OCI-LY7 (cell line): ENCODE results near the gene IFT27. TPM values are rescaled to one million over a fixed set of nuclear protein-coding genes. Genes with fewer than 3 reads are reported as not detected.

Experiments
- BruUV-seq: library from RNA; stranded (reverse); fragments of 400-500 nt; replicated peaks from 2 replicates; lab custom pipeline; 2021; lab: Mats Ljungman, UMichigan
- CTCF ChIA-PET: fragments of 300-600 bp; sonication (Branson Sonifier 250); formaldehyde crosslinking; loops from one replicate; lab custom pipeline; 2022; ENCODE audit warnings: antibody characterized with exemption; ENCODE audit not compliant: unreplicated experiment; lab: Charles Lee
- POLR2A ChIA-PET: fragments of 300-600 bp; sonication (Branson Sonifier 250); formaldehyde crosslinking; loops from one replicate; lab custom pipeline; 2022; ENCODE audit warnings: antibody characterized with exemption; lab: Charles Lee
- DNase-seq: peaks from one replicate; pipeline ENCODE4 v3.0.0-alpha.2; 2015; ENCODE audit warnings: low spot score
- H2AFZ ChIP-seq: fragments of 200-600 bp; sonication (generic), shearing (Covaris generic); 2 replicates; pipeline ENCODE4 v1.6.1; 2014; ENCODE audit warnings: mild to moderate bottlenecking, antibody characterized with exemption, low read length, moderate library complexity
- H3K27ac ChIP-seq: fragments of 200-600 bp; sonication (generic); 2 replicates; pipeline ENCODE4 v1.5.1; 2014; ENCODE audit warnings: mixed run types, low read depth, mild to moderate bottlenecking, moderate library complexity, low read length, inconsistent platforms; ENCODE audit not compliant: poor library complexity, severe bottlenecking
- H3K36me3 ChIP-seq: fragments of 200-600 bp; sonication (generic); 2 replicates; pipeline ENCODE4 v1.6.1; 2014; ENCODE audit warnings: mild to moderate bottlenecking, antibody characterized with exemption, low read length, moderate library complexity, mixed read lengths; ENCODE audit not compliant: insufficient read depth
- H3K4me1 ChIP-seq: fragments of 200-600 bp; sonication (generic); 2 replicates; pipeline ENCODE4 v1.5.1; 2014; ENCODE audit warnings: mild to moderate bottlenecking, low read length; ENCODE audit not compliant: insufficient read depth, poor library complexity, severe bottlenecking
- H3K4me2 ChIP-seq: fragments of 200-600 bp; sonication (generic); 2 replicates; pipeline ENCODE4 v1.6.1; 2014; ENCODE audit warnings: mild to moderate bottlenecking, low read length
- H3K4me3 ChIP-seq: fragments of 200-600 bp; sonication (generic); 2 replicates; pipeline ENCODE4 v1.5.1; 2014; ENCODE audit warnings: mild to moderate bottlenecking, low read depth, low read length; ENCODE audit not compliant: poor library complexity, severe bottlenecking
- H3K79me2 ChIP-seq: fragments of 200-600 bp; sonication (generic); 2 replicates; pipeline ENCODE4 v1.6.1; 2016; ENCODE audit warnings: low read depth, mild to moderate bottlenecking, low read length, moderate library complexity, mixed read lengths; ENCODE audit not compliant: insufficient read depth
- H3K9me2 ChIP-seq: fragments of 200-600 bp; sonication (generic); 2 replicates; pipeline ENCODE4 v1.6.1; 2016; ENCODE audit warnings: mild to moderate bottlenecking, low read length, mixed read lengths; ENCODE audit not compliant: insufficient read depth
- H3K9me3 ChIP-seq: fragments of 200-600 bp; sonication (generic); 2 replicates; pipeline ENCODE4 v1.6.1; 2014; ENCODE audit warnings: mild to moderate bottlenecking, mixed run types, low read length, mixed read lengths
- H4K20me1 ChIP-seq: fragments of 200-600 bp; sonication (generic); 2 replicates; pipeline ENCODE4 v1.6.1; 2014; ENCODE audit warnings: mild to moderate bottlenecking, antibody characterized with exemption, low read length, moderate library complexity, mixed read lengths; ENCODE audit not compliant: insufficient read depth
- EZH2phosphoT487 ChIP-seq: fragments of 200-600 bp; sonication (generic); IDR thresholded peaks from 2 replicates; pipeline ENCODE4 v1.6.1; 2018; ENCODE audit warnings: low read depth, borderline replicate concordance, mild to moderate bottlenecking, mixed run types, antibody characterized with exemption, low read length, moderate library complexity, mixed read lengths
- intact Hi-C: fragments of 100-400 bp; cut with micrococcal nuclease; formaldehyde crosslinking; loops from one replicate; pipeline ENCODE4 v1.10.0; 2022; ENCODE audit not compliant: unreplicated experiment
- total RNA-seq, 2 experiments: library from RNA; depleted of rRNA in 1 of 2; stranded (reverse); fragments of >200 nt in 1 of 2; shearing (Covaris generic) in 1 of 2; gene quantifications; 2 replicates each; pipeline ENCODE4 v1.2.3, GENCODE V29; 2014 to 2022
- TF ChIP-seq, protein P1 (sequence below): fragments of 200-600 bp; sonication (generic); conservative IDR thresholded peaks from 2 replicates; pipeline ENCODE4 v1.5.1; 2014; ENCODE audit warnings: mild to moderate bottlenecking, antibody characterized with exemption, low read length, moderate library complexity, mixed read lengths

Gene IFT27
- total RNA-seq, 2 experiments from 2014 or later: 18.3 to 50.0 TPM

- no peaks in the 10 kb centered on the region for H3K9me3 ChIP-seq
- no peak overlapping the region for H3K27ac ChIP-seq
- BruUV-seq: no TSS peak
- H3K9me2 ChIP-seq: no peaks in the 10 kb centered on the region
- H3K4me3 ChIP-seq: no peak overlapping the region
- ChIA-PET CTCF (no interaction called here), POLR2A (interaction anchor here (0.6 to 1.6 kb wide), 2 partner anchors 8 to 903 kb away, joined by 4 to 9 read pairs; partner anchors contain the start of gene IFT27)
- no peaks in the 10 kb centered on the region for H3K36me3 ChIP-seq
- no peaks in the 10 kb centered on the region for H3K79me2 ChIP-seq
- H4K20me1 ChIP-seq: no peaks in the 10 kb centered on the region
- no peak for DNase-seq
- H2AFZ ChIP-seq: no peak overlapping the region
- no peak for TF ChIP-seq EZH2phosphoT487
- TF ChIP-seq, protein P1, sequence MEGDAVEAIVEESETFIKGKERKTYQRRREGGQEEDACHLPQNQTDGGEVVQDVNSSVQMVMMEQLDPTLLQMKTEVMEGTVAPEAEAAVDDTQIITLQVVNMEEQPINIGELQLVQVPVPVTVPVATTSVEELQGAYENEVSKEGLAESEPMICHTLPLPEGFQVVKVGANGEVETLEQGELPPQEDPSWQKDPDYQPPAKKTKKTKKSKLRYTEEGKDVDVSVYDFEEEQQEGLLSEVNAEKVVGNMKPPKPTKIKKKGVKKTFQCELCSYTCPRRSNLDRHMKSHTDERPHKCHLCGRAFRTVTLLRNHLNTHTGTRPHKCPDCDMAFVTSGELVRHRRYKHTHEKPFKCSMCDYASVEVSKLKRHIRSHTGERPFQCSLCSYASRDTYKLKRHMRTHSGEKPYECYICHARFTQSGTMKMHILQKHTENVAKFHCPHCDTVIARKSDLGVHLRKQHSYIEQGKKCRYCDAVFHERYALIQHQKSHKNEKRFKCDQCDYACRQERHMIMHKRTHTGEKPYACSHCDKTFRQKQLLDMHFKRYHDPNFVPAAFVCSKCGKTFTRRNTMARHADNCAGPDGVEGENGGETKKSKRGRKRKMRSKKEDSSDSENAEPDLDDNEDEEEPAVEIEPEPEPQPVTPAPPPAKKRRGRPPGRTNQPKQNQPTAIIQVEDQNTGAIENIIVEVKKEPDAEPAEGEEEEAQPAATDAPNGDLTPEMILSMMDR: no peak
- H3K4me2 ChIP-seq: no peak overlapping the region
- intact Hi-C loops: no loop called here
- H3K4me1 ChIP-seq: no peaks in the 10 kb centered on the region
Observed at GRCh38 chr22:36767035-36767775, 8.7 kb downstream of the IFT27 start.

DNA sequence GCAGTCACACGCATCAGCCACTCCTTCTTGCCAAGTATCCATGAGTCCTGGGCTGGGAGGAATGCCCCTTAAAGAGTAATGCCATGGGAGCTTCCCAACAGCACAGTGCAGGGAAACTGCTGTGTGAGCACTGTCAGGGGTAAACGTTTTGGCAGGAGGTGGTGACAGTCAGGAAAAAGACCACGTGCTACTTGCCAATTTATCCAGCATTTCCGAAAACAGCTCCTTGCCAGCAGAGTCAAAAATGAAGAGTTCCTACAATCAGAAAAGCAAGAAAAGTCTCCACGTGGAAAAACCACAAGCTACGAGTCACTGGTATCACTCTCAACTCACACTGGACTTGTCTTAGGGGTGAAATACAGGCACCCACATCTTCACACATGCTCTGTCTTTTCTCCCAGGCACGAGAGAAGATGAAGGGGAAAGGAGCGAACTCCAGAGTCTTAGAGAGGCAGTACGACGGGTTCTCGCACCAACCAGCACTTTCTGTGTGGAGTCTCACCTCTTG lies 9.9 kb downstream of the IFT27 start:
- BruUV-seq: no TSS peak
- TF ChIP-seq EZH2phosphoT487: no peak
- TF ChIP-seq, protein P1: no peak
- Histone ChIP-seq H3K79me2 (no peaks in the 10 kb centered on the region), H3K27ac (no peak overlapping the region), H3K4me2 (no peak overlapping the region), H3K36me3 (no peaks in the 10 kb centered on the region), H4K20me1 (no peaks in the 10 kb centered on the region), H2AFZ (no peak overlapping the region), H3K4me3 (no peak overlapping the region), H3K4me1 (no peaks in the 10 kb centered on the region), H3K9me3 (no peaks in the 10 kb centered on the region), H3K9me2 (no peaks in the 10 kb centered on the region)
- ChIA-PET CTCF (no interaction called here), POLR2A (interaction anchor here (1.6 kb wide), 1 partner anchor 10 kb away, joined by 9 read pairs; the partner anchor contains the start of gene IFT27)
- no peak for DNase-seq
- intact Hi-C loops: no loop called here
